ENCODE data around the gene NHSL1.

- TF ChIP-seq POLR2AphosphoS5 (IDR thresholded peaks at IDR 0.05; ENCODE audit: low read depth, low read length), result no peak
- no peak for TF ChIP-seq FOXP2 (optimal IDR thresholded peaks at IDR 0.05; ENCODE audit: borderline replicate concordance, extremely low read depth, extremely low read length, insufficient read depth)
- no peak for TF ChIP-seq TAF1 (IDR thresholded peaks at IDR 0.05; ENCODE audit: borderline replicate concordance, insufficient read depth, low read length)
- no peak for TF ChIP-seq REST (IDR thresholded peaks at IDR 0.05; ENCODE audit: insufficient read depth in 1 of 2, low read depth in 2 of 2, low read length in 2 of 2)
Measured at GRCh38 chr6:138527411-138528088, 28.3 kb upstream of the NHSL1 start.
